CD4-positive, alpha-beta T cell treated with Interleukin-1 beta for 1 hour (primary cell): ENCODE measurements around the gene MATR3.

Experiments
- DNase-seq, 2 donors: peaks; one replicate each; pipeline ENCODE4 v3.0.0-alpha.2; 2020 to 2022

Gene MATR3

GRCh38 chr5:139361835-139362429 lies 68.4 kb downstream of the MATR3 start:
- no peak for DNase-seq

- no peak for DNase-seq
Measured at GRCh38 chr5:139363937-139364336, 70.4 kb downstream of the MATR3 start.

GRCh38 chr5:139364466-139364865 lies 70.9 kb downstream of the MATR3 start:
- DNase-seq, result no peak

GRCh38 chr5:139368613-139369012 lies 75.1 kb downstream of the MATR3 start:
- no peak for DNase-seq

- no peak for DNase-seq
Measured at GRCh38 chr5:139369181-139369580, 75.6 kb downstream of the MATR3 start.

- DNase-seq, result no peak
Measured at GRCh38 chr5:139371482-139372435, 78.2 kb downstream of the MATR3 start.

GRCh38 chr5:139374909-139375308 lies 81.4 kb downstream of the MATR3 start:
- DNase-seq, result no peak

- DNase-seq, result no peak
Measured at GRCh38 chr5:139376364-139376763, 82.8 kb downstream of the MATR3 start.

- DNase-seq, result no peak
Measured at GRCh38 chr5:139377226-139377625, 83.7 kb downstream of the MATR3 start.

GRCh38 chr5:139378101-139378825 lies 84.7 kb downstream of the MATR3 start:
- no peak for DNase-seq

GRCh38 chr5:139378941-139379361 lies 85.4 kb downstream of the MATR3 start:
- no peak for DNase-seq

- DNase-seq, result no peak
Measured at GRCh38 chr5:139379626-139380449, 86.3 kb downstream of the MATR3 start.
